MCF 10A (cell line): ENCODE measurements around the gene CELF5. TPM values are rescaled to one million over a fixed set of nuclear protein-coding genes. Genes with fewer than 3 reads are reported as not detected.
"Not testable (repeated sequence)": the region's sequence is repeated elsewhere in the genome, so short reads cannot be mapped to it uniquely, and the experiment has no call there.

Source experiments
- BruUV-seq: library from RNA; stranded (reverse); fragments of 400-500 nt; replicated peaks from 2 replicates; lab custom pipeline; 2021; lab: Mats Ljungman, UMichigan
- CTCF ChIA-PET: fragments of 300-600 bp; sonication (Branson Sonifier 250); formaldehyde crosslinking; extraction: SDS; loops from one replicate; lab custom pipeline; 2021; ENCODE audit warnings: antibody characterized with exemption, inconsistent platforms; lab: Yijun Ruan, JAX
- POLR2A ChIA-PET: fragments of 300-600, 350-650 bp; sonication (Branson Sonifier 250); formaldehyde crosslinking; extraction: SDS; loops from one replicate; lab custom pipeline; 2020; ENCODE audit warnings: antibody characterized with exemption, inconsistent platforms; lab: Yijun Ruan, JAX
- DNase-seq: peaks from one replicate; pipeline ENCODE4 v3.0.0-alpha.2; 2018; ENCODE audit not compliant: unreplicated experiment
- H3K27ac Mint-ChIP-seq: one replicate; pipeline ENCODE4 v1.8.0; 2022; ENCODE audit warnings: mild to moderate bottlenecking, low read depth, mixed read lengths; ENCODE audit not compliant: unreplicated experiment
- H3K27me3 Mint-ChIP-seq: one replicate; pipeline ENCODE4 v1.8.0; 2022; ENCODE audit warnings: mixed read lengths; ENCODE audit not compliant: insufficient read depth, unreplicated experiment
- H3K36me3 Mint-ChIP-seq: one replicate; pipeline ENCODE4 v1.8.0; 2022; ENCODE audit warnings: mild to moderate bottlenecking, moderate library complexity, mixed read lengths; ENCODE audit not compliant: insufficient read depth, unreplicated experiment
- H3K4me1 Mint-ChIP-seq: one replicate; pipeline ENCODE4 v1.8.0; 2022; ENCODE audit warnings: mixed read lengths; ENCODE audit not compliant: insufficient read depth, unreplicated experiment
- H3K4me3 Mint-ChIP-seq: one replicate; pipeline ENCODE4 v1.8.0; 2022; ENCODE audit warnings: mild to moderate bottlenecking, moderate library complexity, mixed read lengths; ENCODE audit not compliant: unreplicated experiment
- H3K9me3 Mint-ChIP-seq: one replicate; pipeline ENCODE4 v1.8.0; 2022; ENCODE audit warnings: mixed read lengths; ENCODE audit not compliant: unreplicated experiment
- intact Hi-C: fragments of 100-400 bp; cut with micrococcal nuclease; formaldehyde crosslinking; loops from 2 replicates; pipeline ENCODE4 v1.14.1; 2022
- total RNA-seq: library from RNA; stranded (reverse); gene quantifications from 2 replicates; pipeline ENCODE4 v1.2.3, GENCODE V29; 2022
- TF ChIP-seq, protein P1 (sequence below): fragments of 200-600 bp; IDR thresholded peaks from one replicate; pipeline ENCODE4 v1.8.0; 2022; ENCODE audit warnings: antibody characterized with exemption, mild to moderate bottlenecking; ENCODE audit not compliant: unreplicated experiment

CELF5 gene
- total RNA-seq, 1 experiment from 2014 or later, result 0.30 TPM

DNA sequence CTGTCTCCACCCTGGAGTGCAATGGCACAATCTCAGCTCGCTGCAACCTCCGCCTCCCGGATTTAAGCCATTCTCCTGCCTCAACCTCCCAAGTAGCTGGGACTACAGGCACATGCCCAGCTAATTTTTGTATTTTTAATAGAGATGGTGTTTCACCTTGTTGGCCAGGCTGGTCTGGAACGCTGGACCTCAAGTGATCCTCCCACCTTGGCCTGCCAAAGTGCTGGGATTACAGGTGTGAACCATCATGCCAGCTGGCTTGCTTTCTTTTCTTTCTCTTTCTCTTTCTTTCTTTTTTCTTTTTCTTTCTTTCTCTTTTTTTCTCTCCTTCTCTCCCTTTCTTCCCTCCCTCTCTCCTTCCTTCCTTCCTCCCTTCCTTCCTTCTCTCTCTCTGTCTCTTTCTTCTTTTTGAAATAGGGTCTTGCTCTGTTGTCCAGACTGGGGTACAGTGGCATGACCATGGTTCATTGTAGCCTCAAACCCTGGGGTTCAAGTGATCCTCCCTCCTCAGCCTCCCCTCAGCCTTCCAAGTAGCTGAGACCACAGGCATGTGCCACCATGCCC is 108.6 kb downstream of the CELF5 start:
- no TSS peak for BruUV-seq
- TF ChIP-seq, protein P1, sequence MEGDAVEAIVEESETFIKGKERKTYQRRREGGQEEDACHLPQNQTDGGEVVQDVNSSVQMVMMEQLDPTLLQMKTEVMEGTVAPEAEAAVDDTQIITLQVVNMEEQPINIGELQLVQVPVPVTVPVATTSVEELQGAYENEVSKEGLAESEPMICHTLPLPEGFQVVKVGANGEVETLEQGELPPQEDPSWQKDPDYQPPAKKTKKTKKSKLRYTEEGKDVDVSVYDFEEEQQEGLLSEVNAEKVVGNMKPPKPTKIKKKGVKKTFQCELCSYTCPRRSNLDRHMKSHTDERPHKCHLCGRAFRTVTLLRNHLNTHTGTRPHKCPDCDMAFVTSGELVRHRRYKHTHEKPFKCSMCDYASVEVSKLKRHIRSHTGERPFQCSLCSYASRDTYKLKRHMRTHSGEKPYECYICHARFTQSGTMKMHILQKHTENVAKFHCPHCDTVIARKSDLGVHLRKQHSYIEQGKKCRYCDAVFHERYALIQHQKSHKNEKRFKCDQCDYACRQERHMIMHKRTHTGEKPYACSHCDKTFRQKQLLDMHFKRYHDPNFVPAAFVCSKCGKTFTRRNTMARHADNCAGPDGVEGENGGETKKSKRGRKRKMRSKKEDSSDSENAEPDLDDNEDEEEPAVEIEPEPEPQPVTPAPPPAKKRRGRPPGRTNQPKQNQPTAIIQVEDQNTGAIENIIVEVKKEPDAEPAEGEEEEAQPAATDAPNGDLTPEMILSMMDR, result no peak
- intact Hi-C loops, result no loop called here
- Mint-ChIP-seq H3K36me3 (no peaks in the 10 kb centered on the region), H3K27me3 (peaks cover 13% of the 10 kb centered on the region), H3K4me3 (no peak overlapping the region), H3K9me3 (no peaks in the 10 kb centered on the region), H3K4me1 (peaks cover 43% of the 10 kb centered on the region), H3K27ac (no peak overlapping the region)
- no peak for DNase-seq
- ChIA-PET POLR2A (no interaction called here), CTCF (interaction anchor here (1.3 kb wide), 1 partner anchor 96 kb away, joined by 3 read pairs; no protein-coding TSS in a partner anchor)

DNA sequence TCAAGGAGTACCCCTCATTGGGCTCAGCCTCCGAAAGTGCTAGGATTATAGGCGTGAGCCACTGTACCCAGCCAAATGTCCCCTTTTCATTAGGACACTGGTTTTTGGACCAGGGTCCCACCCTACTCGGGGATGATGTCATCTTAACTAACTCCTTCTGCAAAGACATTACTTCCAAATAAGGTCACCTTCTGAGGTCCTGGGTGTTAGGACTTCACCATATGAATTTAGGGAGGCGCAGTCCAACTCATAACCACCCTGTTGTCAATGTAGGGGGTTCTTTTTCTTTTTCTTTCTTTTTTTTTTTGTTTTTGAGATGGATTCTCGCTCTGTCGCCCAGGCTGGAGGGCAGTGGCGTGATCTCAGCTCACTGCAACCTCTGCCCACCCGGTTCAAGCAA is 109.2 kb downstream of the CELF5 start:
- ChIA-PET POLR2A (interaction anchor here (3.4 kb wide), 1 partner anchor 96 kb away, joined by 21 read pairs; no protein-coding TSS in a partner anchor), CTCF (interaction anchor here (1.2 to 1.3 kb wide), 2 partner anchors 8 to 96 kb away, joined by 3 read pairs; no protein-coding TSS in a partner anchor)
- BruUV-seq, result no TSS peak
- intact Hi-C loops, result no loop called here
- H3K27me3 Mint-ChIP-seq, result peaks cover 13% of the 10 kb centered on the region
- H3K4me1 Mint-ChIP-seq, result peaks cover 45% of the 10 kb centered on the region
- no peak for DNase-seq
- H3K4me3 Mint-ChIP-seq, result no peak overlapping the region
- H3K9me3 Mint-ChIP-seq, result no peaks in the 10 kb centered on the region
- TF ChIP-seq, protein P1, result no peak
- H3K36me3 Mint-ChIP-seq, result no peaks in the 10 kb centered on the region
- H3K27ac Mint-ChIP-seq, result no peak overlapping the region

DNA sequence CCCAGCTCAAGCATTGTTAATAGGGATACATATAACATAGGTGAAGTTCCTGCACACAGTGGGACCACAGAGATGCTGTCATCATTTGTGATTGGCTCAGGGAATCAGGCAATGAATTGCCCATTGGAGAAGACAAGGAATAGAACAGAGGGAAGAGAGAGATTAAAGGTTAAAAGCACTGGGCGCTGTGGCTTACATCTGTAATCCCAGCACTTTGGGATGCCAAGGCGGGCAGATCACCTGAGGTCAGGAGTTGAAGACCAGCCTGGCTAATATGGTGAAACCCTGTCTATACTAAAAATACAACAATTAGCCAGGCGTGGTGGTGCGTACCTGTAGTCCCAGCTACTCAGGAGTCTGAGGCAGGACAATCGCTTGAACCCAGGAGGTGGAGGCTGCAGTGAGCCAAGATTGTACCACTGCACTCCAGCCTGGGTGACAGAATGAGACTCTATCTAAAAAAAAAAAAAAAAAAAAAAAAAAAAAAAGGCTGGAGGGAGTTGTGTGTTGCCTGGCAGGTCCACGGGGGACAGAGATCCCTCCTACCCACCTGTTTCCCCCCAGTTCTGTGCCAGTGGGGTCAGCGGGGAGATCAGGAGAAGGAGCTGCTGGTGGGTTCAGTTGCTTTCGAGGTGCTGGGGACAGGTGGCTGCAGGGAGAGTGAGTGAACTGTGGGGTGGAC is 110.4 kb downstream of the CELF5 start:
- BruUV-seq, H3K9me3 Mint-ChIP-seq, DNase-seq, H3K36me3 Mint-ChIP-seq, intact Hi-C loops, H3K4me3 Mint-ChIP-seq: not testable (repeated sequence)
- H3K4me1 Mint-ChIP-seq, result peaks cover 48% of the 10 kb centered on the region
- CTCF ChIA-PET, result interaction anchor here (0.5 to 1.2 kb wide), 5 partner anchors 8 to 138 kb away, joined by 3 to 4 read pairs (median 3); no protein-coding TSS in a partner anchor
- H3K27me3 Mint-ChIP-seq, result peaks cover 13% of the 10 kb centered on the region
- H3K27ac Mint-ChIP-seq, result peak overlapping the region; percentile 99
- POLR2A ChIA-PET, result interaction anchor here (0.7 to 3.4 kb wide), 5 partner anchors 9 to 95 kb away, joined by 3 to 21 read pairs (median 4); no protein-coding TSS in a partner anchor

DNA sequence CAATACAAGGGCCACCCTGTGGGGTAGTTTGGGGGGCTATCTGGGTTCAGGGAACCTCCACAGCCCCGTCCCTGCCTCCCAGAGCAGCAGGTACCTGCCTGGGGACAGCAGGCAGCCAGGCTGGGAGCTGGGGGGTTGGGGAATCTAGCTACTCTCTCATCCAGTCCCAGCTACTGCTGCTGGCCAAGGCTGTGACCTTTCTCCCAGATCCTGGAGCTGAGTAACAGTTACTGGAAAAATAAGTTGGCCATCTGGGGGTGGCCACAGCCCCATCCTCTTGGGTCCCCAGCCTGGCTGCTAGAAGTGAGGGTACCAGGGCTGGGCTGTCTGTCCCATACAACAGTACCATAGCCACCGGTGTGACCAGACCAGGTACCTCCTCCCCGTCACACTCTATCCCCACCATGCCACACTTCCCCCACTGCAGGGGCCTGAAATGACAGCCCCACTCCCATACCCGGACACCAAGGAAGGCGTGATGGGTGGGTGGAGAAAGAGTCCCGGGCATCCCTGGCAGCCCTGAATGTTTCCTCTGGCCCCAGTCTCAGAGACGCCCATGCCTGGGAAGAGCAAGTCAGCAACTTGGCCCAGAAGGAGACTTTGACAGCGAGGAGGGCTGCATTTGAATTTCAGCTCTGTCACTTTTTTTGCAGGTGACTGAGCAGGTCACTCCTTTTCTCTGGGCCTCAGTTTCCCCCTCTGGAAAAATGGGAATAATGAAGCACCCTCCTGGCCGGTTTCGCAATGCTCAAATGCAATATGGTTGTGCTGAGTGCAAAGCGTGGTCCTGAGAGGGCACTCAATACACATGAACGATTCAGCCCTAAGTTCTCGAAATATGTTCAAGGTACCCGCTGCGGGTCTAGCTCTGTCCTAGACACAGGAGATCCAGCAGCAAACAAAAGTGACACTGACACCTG is 111.2 kb downstream of the CELF5 start:
- Mint-ChIP-seq H3K36me3 (no peaks in the 10 kb centered on the region), H3K9me3 (no peaks in the 10 kb centered on the region), H3K27me3 (peaks cover 13% of the 10 kb centered on the region), H3K4me1 (peaks cover 48% of the 10 kb centered on the region), H3K4me3 (peak overlapping the region; percentile 55), H3K27ac (peak overlapping the region; percentile 99)
- no TSS peak for BruUV-seq
- intact Hi-C loops, result no loop called here
- ChIA-PET POLR2A (interaction anchor here (0.7 to 3.4 kb wide), 12 partner anchors 8 to 135 kb away, joined by 3 to 21 read pairs (median 4); no protein-coding TSS in a partner anchor), CTCF (interaction anchor here (0.5 to 1.3 kb wide), 7 partner anchors 9 to 137 kb away, joined by 3 to 8 read pairs (median 4); no protein-coding TSS in a partner anchor)
- TF ChIP-seq, protein P1, result no peak
- peak; percentile 74 for DNase-seq
